Measurements from ENCODE around the gene NPHP3.

GRCh38 chr3:132662212-132662611, 60.0 kb downstream of the NPHP3 start:
- TF ChIP-seq CTCF (IDR thresholded peaks at IDR 0.05) (no peak), POLR2A (IDR thresholded peaks at IDR 0.05) (no peak)
